ENCODE measurements around the gene CASTOR1. TPM values are rescaled to one million over a fixed set of nuclear protein-coding genes. Genes with fewer than 3 reads are reported as not detected.

The CASTOR1 gene
- total and polyA plus RNA-seq, 4 donors, result 12.6 to 26.5 (median 15.3) TPM

DNA sequence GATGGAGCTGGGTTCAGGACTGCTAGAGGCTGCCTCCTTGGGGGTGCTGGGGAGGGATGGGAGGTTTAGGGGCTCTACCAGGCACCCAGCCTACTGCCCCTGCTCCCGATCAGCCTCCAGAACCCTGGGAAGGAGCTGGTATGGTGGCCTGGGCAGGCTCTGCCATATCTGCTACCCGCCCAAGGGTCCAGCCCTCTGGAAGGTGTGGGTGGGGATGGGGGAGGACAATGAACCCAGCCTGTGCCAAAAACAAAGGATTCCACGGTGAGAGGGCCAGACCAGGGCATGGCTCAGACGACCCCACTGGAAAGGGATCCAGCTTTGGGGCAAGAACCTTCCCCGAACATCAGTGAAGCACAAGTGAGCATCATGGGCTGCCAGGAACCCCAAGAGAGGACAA lies 3.0 kb downstream of the CASTOR1 start:
- Histone ChIP-seq H3K27me3 (ENCODE audit: control insufficient read depth in 3 of 3, insufficient read depth in 3 of 3, low read length in 2 of 3) (no peaks in the 10 kb centered on the region), H3K36me3 (ENCODE audit: control insufficient read depth in 4 of 4, insufficient read depth in 4 of 4, low read length in 4 of 4) (peaks cover 0 to 18% (median 8%) of the 10 kb centered on the region in 4 donors), H3K4me1 (ENCODE audit: control insufficient read depth in 5 of 5, insufficient read depth in 5 of 5, low read length in 5 of 5) (peaks cover under 1 to 32% (median 17%) of the 10 kb centered on the region in 5 donors), H3K4me3 (no peak overlapping the region), H3K27ac (ENCODE audit: low read depth in 1 of 2, low read length in 1 of 2) (no peak overlapping the region), H3K9ac (ENCODE audit: insufficient read depth in 1 of 2, low read length in 2 of 2) (no peak overlapping the region), H3K9me3 (ENCODE audit: control insufficient read depth in 4 of 4, insufficient read depth in 3 of 4, low read length in 3 of 4) (no peaks in the 10 kb centered on the region)
- DNase-seq (no peak), ATAC-seq (ENCODE audit: insufficient read depth, low FRiP score) (no peak)
- 86 to 89% methylated on average over 5 of the region's 5 CpGs for WGBS, 2 donors
- TF ChIP-seq, protein P1, sequence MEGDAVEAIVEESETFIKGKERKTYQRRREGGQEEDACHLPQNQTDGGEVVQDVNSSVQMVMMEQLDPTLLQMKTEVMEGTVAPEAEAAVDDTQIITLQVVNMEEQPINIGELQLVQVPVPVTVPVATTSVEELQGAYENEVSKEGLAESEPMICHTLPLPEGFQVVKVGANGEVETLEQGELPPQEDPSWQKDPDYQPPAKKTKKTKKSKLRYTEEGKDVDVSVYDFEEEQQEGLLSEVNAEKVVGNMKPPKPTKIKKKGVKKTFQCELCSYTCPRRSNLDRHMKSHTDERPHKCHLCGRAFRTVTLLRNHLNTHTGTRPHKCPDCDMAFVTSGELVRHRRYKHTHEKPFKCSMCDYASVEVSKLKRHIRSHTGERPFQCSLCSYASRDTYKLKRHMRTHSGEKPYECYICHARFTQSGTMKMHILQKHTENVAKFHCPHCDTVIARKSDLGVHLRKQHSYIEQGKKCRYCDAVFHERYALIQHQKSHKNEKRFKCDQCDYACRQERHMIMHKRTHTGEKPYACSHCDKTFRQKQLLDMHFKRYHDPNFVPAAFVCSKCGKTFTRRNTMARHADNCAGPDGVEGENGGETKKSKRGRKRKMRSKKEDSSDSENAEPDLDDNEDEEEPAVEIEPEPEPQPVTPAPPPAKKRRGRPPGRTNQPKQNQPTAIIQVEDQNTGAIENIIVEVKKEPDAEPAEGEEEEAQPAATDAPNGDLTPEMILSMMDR (IDR thresholded peaks at IDR 0.05; ENCODE audit: control extremely low read depth, extremely low read depth), result no peak

GRCh38 chr22:30285846-30286200 lies 3.5 kb downstream of the CASTOR1 start:
- Histone ChIP-seq H3K27ac (ENCODE audit: low read depth in 1 of 2, low read length in 1 of 2) (no peak overlapping the region), H3K4me3 (no peak overlapping the region), H3K36me3 (ENCODE audit: control insufficient read depth in 4 of 4, insufficient read depth in 4 of 4, low read length in 4 of 4) (peaks cover 0 to 17% (median 8%) of the 10 kb centered on the region in 4 donors), H3K4me1 (ENCODE audit: control insufficient read depth in 5 of 5, insufficient read depth in 5 of 5, low read length in 5 of 5) (peaks cover 0 to 27% (median 12%) of the 10 kb centered on the region in 5 donors), H3K9ac (ENCODE audit: insufficient read depth in 1 of 2, low read length in 2 of 2) (no peak overlapping the region), H3K9me3 (ENCODE audit: control insufficient read depth in 4 of 4, insufficient read depth in 3 of 4, low read length in 3 of 4) (no peaks in the 10 kb centered on the region), H3K27me3 (ENCODE audit: control insufficient read depth in 3 of 3, insufficient read depth in 3 of 3, low read length in 2 of 3) (no peaks in the 10 kb centered on the region)
- DNase-seq (no peak), ATAC-seq (ENCODE audit: insufficient read depth, low FRiP score) (no peak)
- 91 to 94% methylated on average over 8 of the region's 8 CpGs for WGBS, 2 donors
- TF ChIP-seq, protein P1 (IDR thresholded peaks at IDR 0.05; ENCODE audit: control extremely low read depth, extremely low read depth), result no peak

- Histone ChIP-seq H3K9ac (ENCODE audit: insufficient read depth in 1 of 2, low read length in 2 of 2) (no peak overlapping the region), H3K36me3 (ENCODE audit: control insufficient read depth in 4 of 4, insufficient read depth in 4 of 4, low read length in 4 of 4) (peaks cover 0 to 17% (median 8%) of the 10 kb centered on the region in 4 donors), H3K27me3 (ENCODE audit: control insufficient read depth in 3 of 3, insufficient read depth in 3 of 3, low read length in 2 of 3) (no peaks in the 10 kb centered on the region), H3K4me1 (ENCODE audit: control insufficient read depth in 5 of 5, insufficient read depth in 5 of 5, low read length in 5 of 5) (peaks cover 0 to 22% (median 7%) of the 10 kb centered on the region in 5 donors), H3K4me3 (no peak overlapping the region), H3K9me3 (ENCODE audit: control insufficient read depth in 4 of 4, insufficient read depth in 3 of 4, low read length in 3 of 4) (no peaks in the 10 kb centered on the region), H3K27ac (ENCODE audit: low read depth in 1 of 2, low read length in 1 of 2) (no peak overlapping the region)
- 90 to 93% methylated on average over 27 of the region's 27 CpGs for WGBS, 2 donors
- no peak for DNase-seq
- TF ChIP-seq, protein P1 (IDR thresholded peaks at IDR 0.05; ENCODE audit: control extremely low read depth, extremely low read depth), result no peak
- ATAC-seq (ENCODE audit: insufficient read depth, low FRiP score), result no peak
Measured at GRCh38 chr22:30285176-30285845, 4.0 kb downstream of the CASTOR1 start.
